Thyroid gland (tissue), 4 donors: ENCODE results near the gene MYBL2.

Experiments used
- CTCF ChIP-seq, 6 experiments: fragments of 200-600 bp in 3 of 6; fragments of 450-650 bp in 3 of 6; sonication (generic) in 3 of 6; IDR thresholded peaks; one replicate each; pipeline ENCODE4 v1.5.1; 2016 to 2019; ENCODE audit warnings: antibody characterized with exemption in 6 of 6, mild to moderate bottlenecking in 2 of 6, inconsistent platforms in 1 of 6, moderate library complexity in 1 of 6
- POLR2A ChIP-seq, 2 donors: fragments of 450-650 bp; IDR thresholded peaks; one replicate each; pipeline ENCODE4 v1.6.1; 2017; ENCODE audit warnings: antibody characterized with exemption in 2 of 2, mild to moderate bottlenecking in 2 of 2, moderate library complexity in 1 of 2

- TF ChIP-seq CTCF (IDR thresholded peaks at IDR 0.05): no peak
- TF ChIP-seq POLR2A (IDR thresholded peaks at IDR 0.05): no peak
These were observed 35.6 kb downstream of the MYBL2 start for GRCh38 chr20:43702502-43702901.
